Measurements from ENCODE around the gene POFUT1.
"Not testable (repeated sequence)": the region's sequence is repeated elsewhere in the genome, so short reads cannot be mapped to it uniquely, and the experiment has no call there.

POFUT1 gene

DNA sequence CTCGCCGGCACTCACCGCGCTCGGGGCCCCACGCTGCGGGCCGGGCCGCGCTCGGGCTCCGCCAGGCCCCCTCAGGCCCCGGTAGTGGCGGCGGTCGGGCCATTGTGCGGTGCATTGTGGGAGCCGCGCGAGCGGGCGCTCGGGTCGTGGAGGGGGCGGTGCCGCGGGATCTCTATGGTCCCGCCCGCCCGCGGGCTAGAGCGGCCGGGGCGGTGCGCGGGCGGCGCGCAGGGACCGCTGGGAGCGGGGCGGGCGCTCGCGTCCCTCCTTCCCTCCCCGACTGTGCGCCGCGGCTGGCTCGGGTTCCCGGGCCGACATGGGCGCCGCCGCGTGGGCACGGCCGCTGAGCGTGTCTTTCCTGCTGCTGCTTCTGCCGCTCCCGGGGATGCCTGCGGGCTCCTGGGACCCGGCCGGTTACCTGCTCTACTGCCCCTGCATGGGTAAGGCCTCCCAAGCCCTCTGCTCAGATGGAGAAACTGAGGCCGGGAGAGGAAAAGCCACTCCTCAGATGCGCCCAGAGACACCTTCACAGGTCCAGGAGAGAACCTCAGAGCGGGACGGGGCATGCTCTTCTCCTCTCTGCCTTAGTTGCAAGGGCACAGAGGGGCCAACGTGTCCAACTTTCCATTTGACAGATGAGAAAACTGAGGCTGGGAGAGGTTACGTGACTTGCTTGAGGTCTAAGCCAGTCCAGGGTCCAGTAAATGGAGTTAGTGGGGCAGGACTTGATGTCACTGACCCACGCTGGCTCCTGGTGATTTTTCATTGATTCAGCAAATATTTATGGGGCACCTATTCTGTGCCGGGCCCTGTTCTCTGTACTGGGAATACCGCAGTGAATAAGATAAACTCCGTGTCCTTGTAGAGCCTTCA, at the start of gene POFUT1, which contains the start of gene PLAGL2:
TSS of gene POFUT1 (plus strand) at position 255 of the 873 bp plus-strand sequence. CDS start at position 317, 62 bp downstream.
TSS of gene PLAGL2 (minus strand) at position 118 of the 873 bp plus-strand sequence. CDS start 5,565 bp downstream, outside the sequence.
- peak; percentile 75 for DNase-seq (ENCODE audit: low read depth)

DNA sequence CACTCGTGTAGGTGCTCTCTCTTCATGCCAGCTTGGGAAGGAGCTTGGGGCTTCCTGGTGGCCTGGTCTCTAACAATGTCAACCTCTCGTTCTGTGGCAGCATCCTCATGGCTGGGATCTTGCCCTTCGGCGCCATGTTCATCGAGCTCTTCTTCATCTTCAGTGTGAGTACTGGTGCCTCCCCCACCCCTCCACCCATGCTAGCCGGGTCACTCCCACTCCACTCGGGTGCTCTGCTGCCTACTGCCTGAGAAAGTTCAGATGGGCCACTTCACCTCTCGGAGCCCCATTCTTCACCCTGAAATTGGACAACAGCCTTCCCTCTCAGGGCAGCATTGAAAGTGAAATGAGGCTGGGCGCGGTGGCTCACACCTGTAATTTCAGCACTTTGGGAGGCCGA, 49.3 kb upstream of the POFUT1 start:
- no peak for DNase-seq (ENCODE audit: low read depth)

DNA sequence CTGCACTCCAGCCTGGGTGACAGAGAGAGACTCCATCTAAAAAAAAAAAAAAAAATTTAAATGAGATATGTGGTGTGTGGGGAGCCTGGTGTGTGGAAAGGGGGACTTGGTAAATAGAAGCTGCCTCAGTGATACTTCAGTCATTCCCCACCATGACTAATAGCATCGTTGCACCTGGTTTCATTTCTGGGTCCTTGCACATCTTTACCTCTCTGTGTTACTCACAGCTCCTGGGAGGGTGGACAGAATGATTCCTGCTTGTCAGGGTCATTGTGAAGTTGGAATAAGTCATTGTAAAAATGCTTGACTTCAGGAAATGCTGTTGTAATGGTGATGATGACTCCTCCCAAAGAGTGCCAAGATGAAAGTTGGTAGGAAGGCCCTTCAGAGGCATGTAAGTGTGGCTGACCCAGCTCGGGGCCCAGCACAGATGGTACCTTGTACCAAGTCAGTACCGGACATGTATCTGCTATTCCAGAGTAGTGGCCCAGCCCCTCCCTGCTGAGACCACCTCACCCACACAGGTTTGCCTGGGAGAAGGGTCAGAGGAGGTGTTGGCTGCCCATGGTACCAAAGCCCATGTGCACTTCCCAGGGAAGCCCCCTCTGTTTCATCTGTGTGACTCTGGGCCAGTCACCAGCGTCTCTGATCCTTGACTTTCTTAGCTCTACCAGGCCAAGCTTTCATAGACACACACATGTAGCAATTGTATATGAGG, 48.6 kb upstream of the POFUT1 start:
- no peak for DNase-seq (ENCODE audit: low read depth)

DNA sequence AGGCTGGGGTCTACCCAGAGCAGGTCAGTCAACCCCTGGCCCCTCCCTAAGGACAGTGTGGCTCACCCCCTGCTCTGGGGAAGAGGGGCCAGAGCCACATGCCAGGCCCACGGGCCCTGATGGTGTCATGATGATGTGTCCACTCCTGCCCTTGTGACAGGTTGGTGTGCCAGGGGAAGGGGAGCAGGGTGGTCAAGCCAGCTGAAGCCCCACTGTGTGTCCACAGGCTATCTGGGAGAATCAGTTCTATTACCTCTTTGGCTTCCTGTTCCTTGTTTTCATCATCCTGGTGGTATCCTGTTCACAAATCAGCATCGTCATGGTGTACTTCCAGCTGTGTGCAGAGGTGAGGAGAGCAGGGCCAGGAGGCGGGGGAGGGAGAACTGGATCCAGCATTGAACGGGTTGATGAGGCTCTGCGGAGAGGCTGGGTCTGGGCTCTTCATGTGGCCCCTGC, 47.9 kb upstream of the POFUT1 start:
- no peak for DNase-seq (ENCODE audit: low read depth)

DNA sequence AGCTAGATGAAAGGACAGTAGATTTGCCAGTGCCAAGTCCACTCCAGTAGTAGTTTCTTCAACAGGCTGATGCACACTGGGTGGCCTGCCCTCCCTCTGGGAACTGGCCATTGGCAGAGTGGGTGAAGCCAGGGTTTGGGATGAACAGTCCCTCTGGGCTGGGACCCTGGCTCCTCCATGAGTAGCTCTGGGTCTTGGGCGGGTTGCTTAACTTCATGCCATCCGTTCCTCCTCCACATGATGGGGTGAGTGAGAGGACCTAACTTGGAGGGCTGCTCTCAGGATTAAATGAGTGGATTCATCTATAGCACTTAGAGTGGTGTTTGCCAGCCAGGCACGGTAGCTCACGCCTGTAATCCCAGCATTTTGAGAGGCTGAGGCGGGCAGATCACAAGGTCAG, 47.3 kb upstream of the POFUT1 start:
- no peak for DNase-seq (ENCODE audit: low read depth)

DNA sequence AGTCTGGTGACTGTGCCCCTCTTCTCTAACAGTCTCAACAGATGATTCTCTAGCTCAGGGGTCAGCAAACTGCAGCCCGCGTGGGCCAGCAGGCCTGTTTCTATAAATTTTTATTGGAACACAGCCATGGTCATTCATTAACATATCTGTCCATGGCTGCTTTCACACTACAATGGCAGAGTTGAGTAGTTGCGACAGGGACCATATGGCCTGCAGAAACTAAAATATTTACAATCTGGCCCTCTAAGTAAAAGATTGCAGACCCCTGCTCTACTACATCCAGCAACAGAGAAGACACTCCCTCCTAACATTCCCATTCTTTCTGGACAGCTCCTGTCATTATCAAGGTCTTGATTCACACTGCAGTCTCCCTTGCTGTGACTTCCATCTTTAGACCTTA, 45.3 kb upstream of the POFUT1 start:
- no peak for DNase-seq (ENCODE audit: low read depth)

DNA sequence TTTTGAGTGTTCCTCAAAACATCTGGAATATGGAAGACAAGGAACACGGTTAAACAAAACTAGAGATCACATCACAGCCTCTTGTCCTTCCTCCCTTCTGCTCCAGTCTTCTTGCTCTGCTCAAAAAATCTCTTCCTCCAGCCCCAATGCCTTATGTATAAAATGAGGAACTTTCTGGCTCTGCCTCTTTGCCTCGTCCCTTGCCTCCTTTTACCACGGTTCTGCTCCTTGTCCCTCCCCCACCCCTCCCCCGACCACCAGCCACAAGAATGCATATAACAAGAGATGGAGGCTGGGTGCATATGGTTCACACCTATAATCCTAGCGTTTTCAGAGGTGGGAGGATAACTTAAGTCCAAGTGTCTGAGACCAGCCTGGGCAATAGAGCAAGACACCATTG, 43.7 kb upstream of the POFUT1 start:
- DNase-seq (ENCODE audit: low read depth), result no peak

DNA sequence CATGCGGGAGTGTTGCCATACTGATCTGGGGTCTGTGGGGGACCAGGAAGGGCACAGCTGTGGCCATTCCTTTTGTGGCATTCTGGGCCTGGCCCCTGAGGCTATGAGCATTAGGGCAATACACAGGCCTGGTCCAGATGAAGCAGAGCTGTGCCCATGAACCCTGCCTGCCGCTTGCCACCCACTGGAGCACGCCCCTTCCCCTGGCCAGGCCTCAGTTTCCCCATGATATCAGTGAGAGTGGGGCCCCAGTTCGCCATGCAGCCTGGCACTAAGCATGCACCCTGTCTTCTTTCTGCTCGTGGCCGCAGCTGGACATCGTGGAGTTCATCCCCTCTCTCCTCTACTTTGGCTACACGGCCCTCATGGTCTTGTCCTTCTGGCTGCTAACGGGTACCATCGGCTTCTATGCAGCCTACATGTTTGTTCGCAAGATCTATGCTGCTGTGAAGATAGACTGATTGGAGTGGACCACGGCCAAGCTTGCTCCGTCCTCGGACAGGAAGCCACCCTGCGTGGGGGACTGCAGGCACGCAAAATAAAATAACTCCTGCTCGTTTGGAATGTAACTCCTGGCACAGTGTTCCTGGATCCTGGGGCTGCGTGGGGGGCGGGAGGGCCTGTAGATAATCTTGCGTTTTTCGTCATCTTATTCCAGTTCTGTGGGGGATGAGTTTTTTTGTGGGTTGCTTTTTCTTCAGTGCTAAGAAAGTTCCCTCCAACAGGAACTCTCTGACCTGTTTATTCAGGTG, 42.5 kb upstream of the POFUT1 start:
- DNase-seq (ENCODE audit: low read depth), result no peak

DNA sequence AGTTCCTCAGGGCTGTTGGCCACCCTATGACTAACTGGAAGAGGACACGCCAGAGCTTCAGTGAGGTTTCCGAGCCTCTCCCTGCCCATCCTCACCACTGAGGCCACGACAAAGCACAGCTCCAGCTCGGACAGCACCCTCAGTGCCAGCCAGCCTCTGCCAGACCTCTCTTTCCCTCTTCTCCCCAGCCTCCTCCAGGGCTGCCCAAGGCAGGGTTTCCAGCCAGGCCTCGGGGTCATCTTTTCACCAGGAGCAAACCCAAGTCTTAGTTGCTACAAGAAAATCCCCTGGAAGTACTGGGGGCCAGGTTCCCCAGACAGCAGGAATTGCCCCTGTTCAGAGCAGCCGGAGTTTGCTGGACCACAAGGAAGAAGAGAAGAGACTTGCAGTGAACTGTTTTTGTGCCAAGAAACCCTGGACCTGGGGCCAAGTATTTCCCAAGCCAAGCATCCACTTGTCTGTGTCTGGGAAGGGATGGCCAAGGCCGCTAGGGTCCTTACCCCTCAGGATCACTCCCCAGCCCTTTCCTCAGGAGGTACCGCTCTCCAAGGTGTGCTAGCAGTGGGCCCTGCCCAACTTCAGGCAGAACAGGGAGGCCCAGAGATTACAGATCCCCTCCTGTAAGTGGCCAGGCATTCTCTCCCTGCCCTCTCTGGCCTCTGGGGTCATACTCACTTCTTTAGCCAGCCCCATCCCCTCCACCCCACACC, 41.7 kb upstream of the POFUT1 start:
- DNase-seq (ENCODE audit: low read depth), result no peak

DNA sequence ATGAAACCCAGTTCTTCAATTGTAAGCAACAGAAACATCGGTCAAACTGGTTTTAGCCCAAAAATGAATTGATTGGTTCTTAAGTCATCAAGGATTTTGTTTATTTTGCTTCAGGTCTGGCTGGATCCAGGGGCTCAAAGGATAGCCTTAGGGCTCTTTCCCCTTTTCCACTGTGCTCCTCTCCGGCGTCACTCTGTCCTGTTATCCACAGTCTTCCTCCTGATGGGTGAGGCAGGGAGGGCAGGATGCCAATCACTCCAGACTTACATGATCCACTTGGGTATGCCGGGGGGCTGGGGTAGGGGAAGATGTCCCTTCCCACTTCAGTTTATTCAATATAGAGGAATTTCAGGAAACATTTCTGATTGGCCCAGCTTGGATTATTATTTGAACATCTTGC, 40.1 kb upstream of the POFUT1 start:
- no peak for DNase-seq (ENCODE audit: low read depth)

DNA sequence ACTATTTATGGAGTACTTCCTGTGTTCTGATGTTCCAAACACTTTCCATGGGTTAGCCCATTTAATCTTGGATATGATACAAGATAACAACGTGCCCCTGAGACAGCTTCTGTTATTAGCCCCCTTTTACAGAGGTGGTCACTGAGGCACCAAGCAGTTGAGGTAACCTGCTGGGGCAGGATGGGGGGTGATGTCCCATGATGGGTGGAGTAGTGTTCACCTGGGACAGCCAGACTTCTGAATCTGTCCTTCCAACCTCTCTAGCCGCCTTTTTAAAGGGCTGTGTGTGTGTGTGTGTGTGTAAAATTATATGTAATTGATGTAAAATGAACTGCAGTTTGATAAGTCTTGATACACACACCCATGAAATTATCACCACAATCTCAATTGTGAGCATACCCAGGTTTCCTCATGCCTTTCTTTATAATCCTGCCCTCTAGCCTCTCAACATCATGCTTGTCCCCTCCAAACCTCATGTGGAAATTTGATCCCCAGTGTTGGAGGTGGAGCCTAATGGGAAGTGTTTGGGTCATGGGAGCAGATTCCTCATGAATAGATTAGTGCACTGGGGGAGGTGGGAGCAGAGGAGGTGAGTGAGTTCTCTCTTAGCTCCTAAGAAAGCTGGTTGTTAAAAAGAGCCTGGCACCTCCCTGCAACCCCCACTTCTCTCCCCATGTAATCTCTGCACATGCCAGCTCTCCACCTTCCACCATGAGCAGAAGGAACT, 39.3 kb upstream of the POFUT1 start:
- peak; percentile 21 for DNase-seq (ENCODE audit: low read depth)

DNA sequence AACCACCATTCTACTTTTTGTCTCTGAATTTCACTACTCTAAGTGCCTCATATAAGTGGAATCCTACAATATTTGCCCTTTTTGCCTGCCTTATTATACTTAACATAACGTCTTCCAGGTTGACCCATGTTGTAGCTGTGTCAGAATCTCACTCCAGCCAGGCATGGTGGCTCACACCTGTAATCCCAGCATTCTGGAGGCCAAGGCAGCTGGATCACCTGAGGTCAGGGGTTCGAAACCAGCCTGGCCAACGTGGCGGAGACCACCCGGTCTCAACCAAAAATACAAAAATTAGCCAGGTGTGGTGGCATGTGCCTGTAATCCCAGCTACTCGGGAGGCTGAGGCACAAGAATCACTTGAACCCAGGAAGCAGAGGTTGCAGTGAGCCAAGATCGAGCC, 30.0 kb upstream of the POFUT1 start:
- not testable (repeated sequence) for DNase-seq (ENCODE audit: low read depth)

DNA sequence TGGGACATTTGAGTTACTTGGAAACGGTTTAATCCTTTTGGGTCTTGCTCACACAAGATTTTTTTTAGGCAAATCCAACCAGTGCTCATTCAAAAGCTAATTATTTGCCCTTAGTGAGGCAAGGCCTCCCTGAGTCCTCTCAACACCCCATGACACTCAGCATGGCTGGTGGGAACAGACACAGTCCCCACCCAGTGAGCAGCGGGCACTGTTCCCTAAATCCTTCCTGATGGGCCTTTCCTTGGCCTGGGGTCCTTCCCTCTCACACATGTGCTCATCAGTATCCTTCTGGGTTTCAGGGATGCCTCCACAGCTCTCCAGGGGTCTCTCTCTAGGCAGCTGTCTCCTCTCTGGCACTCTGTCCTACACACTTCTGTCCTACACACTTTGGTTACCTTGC, 28.2 kb upstream of the POFUT1 start:
- DNase-seq (ENCODE audit: low read depth), result no peak

DNA sequence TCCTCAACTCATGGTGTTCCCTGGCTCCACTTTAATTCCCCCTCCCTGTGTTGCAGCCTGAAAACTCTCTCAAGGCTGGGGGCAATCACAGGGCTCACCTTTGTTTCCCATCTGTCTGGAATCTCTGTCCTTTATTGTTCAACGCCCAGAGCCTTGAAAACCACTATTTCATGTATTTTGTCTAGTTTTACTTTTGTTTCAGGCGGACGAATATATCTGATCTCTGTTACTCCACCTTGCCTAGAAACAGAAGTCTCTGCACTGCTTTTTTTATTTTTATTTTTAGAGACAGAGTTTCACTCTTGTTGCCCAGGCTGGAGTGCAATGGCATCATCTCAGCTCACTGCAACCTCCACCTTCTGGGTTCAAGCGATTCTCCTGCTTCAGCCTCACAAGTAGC, 27.7 kb upstream of the POFUT1 start:
- no peak for DNase-seq (ENCODE audit: low read depth)

DNA sequence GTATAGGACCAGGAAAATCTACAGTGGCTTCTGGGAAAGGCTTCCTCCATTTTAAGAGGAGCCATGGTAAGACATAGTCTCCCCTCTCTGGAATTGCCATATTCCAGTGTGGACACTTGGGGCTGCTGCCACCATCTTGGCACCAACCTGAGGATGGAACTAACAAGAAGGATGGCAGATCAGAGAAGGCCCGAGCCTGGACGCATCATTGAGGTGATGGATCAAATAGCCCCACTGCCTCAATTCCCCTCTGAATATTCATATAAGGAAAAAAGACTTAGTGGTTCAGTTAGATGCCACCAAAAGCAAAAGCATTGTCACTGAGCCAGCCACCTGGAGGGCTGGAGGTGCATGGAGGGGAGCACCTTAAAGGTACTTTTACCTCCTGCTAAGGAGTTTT, 26.1 kb upstream of the POFUT1 start:
- no peak for DNase-seq (ENCODE audit: low read depth)

DNA sequence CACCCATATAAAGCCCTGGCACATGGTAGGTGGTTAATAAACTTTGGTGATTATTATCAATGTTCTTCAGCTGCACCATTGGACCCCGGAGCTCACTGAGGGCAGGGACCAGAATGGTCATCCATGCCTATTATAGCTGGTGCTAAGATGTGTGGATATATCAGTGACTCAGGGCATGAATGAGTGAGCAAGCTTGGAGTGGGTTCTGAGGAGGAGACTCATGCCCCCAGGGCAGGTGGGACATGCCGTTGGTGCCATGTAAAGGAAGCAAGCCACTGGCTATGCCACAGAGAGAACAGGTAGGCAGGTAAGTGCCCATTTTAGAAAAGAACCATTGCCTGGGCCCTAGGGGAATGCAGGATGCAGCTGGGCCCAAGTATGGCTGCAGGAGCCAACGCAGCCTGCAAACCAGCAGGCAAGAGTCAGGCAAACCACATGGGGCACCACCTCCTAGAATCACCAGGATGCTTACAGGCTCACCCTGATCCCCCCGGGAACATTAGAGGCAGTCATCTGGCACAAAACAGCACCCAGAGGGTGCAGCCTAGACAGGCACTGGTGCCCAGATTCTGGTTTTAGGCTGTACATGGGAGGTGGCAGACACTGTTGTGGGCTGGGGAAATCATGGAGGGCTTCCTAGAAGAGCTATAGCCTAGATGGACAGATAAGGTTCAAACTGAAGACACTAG, 23.6 kb upstream of the POFUT1 start:
- no peak for DNase-seq (ENCODE audit: low read depth)

DNA sequence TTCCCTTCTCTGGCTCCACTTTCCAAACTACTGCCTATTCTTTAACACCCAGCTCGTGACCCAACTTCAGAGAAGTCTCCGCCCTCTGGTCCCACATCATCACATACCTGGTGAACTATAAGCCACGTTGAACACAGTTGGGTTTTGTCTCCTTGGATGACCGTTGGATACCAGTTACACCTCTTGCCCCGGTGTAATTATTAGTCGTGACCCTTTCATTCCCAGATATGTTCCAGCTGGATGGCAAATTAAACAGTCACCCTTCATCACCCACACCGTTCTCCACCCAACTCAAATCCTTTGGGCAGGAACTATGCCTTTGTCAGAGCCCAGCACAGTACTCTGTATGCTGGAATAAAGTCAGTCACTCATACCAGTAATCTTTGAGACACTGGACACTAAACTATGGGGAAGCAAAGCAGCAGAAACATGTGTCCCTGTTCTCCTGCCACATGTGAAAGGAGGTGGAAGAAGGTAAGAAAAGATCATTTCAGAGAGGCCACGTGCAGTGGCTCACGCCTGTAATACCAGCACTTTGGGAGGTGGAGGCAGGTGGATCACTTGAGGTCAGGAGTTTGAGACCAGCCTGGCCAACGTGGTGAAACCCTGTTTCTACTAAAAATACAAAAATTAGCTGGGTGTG, 22.6 kb upstream of the POFUT1 start:
- no peak for DNase-seq (ENCODE audit: low read depth)

DNA sequence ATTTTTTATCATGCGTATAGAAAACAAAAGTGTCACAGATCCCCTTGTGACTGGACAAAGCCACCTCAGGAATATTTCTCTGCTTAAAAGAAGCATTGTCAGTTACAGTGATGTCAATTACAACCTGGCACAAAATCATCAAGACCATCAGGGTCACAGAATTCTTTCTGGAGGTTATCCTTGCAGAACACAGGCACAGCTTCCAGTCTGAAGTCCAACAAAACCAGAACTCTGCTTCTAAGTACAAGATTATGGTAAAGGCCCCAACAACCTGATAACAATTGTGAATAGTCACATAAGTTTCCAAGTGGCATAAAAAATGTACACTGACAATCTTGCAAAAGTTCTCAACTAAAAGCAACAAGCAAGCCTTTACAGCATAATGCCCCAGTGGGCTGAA, 21.2 kb upstream of the POFUT1 start:
- no peak for DNase-seq (ENCODE audit: low read depth)

DNA sequence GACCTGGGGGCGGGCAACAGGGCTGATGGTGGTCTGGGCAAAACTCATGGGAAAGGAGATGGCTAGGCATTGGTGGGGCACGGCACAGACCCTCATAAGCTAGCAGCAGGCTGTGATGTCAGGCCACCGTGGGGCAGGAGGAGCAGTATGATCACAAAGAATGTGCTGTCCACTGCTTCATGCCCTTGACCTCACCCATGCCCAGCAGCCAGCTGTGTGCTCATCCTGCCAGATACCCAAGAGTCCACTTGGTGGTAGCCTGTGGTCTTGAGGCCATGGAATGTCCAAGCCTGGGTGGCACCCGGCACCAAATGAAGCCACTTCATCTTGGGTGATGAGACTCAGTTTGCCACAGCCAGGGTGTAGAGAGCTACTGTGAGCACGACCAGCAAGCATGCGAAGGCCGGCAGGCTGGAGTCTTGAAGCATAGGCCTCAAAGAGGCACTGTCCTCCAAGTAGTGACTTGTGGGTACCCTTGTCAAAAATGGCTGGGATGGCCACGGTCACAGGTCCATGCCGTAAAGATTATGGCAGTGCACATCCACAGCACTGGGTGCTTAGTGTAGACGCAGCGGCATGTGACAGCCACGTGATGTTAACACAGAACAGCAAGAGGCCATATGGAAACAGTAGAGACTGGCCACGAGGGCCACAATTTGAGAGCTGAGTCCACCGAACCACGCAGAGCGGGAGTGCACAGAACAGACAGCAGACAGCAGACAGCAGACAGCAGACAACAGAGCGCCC, 19.1 kb upstream of the POFUT1 start:
- no peak for DNase-seq (ENCODE audit: low read depth)

DNA sequence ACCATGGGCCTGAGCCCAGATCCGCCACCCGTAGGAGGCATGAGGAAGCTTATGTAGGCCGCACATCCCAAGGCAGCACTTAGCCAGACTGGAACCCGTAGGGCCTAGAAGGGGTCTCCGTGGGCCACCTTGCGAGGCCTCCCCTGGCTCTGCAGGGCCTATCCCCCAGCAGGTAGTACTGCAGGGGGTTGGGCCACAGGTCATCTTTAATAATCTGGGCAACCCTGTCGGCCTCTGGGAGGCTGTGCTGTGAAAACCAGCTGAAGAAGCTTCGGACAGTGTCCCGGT, 18.6 kb upstream of the POFUT1 start:
- DNase-seq (ENCODE audit: low read depth), result no peak

Data from stromal cell of bone marrow (primary cell).